ENCODE results near the gene TMEM209. TPM values are rescaled to one million over a fixed set of nuclear protein-coding genes. Genes with fewer than 3 reads are reported as not detected.

The TMEM209 gene
- polyA plus RNA-seq, 1 donor from 2014 or later = 14.6 TPM

GRCh38 chr7:130114776-130115175, 90.4 kb downstream of the TMEM209 start:
- Histone ChIP-seq H3K9ac (ENCODE audit: low read length) (no peak overlapping the region), H3K79me2 (replicated peaks; ENCODE audit: insufficient read depth, low read length) (no peaks in the 10 kb centered on the region), H3K27ac (ENCODE audit: low read length) (no peak overlapping the region), H3K36me3 (ENCODE audit: insufficient read depth, low read length) (peaks cover 5% of the 10 kb centered on the region), H3K4me3 (ENCODE audit: low read length) (no peak overlapping the region), H3K9me3 (ENCODE audit: low read length) (no peaks in the 10 kb centered on the region), H3K9me2 (ENCODE audit: insufficient read depth, low read length) (no peaks in the 10 kb centered on the region), H2AFZ (ENCODE audit: low read depth, low read length) (no peak overlapping the region), H3K27me3 (ENCODE audit: insufficient read depth, low read depth, low read length) (no peaks in the 10 kb centered on the region), H4K20me1 (ENCODE audit: insufficient read depth) (no peaks in the 10 kb centered on the region), H3F3A (ENCODE audit: insufficient read depth, low read length, poor library complexity, severe bottlenecking) (no peaks in the 10 kb centered on the region), H3K4me2 (ENCODE audit: low read length) (no peak overlapping the region)
- TF ChIP-seq REST (IDR thresholded peaks at IDR 0.05; ENCODE audit: borderline replicate concordance) = no peak
- no peak for TF ChIP-seq MXI1 (conservative IDR thresholded peaks at IDR 0.05; ENCODE audit: poor library complexity, severe bottlenecking)
- TF ChIP-seq RAD21 (conservative IDR thresholded peaks at IDR 0.05) = no peak
- TF ChIP-seq POLR2AphosphoS5 (IDR thresholded peaks at IDR 0.05) = no peak
- TF ChIP-seq SMC3 (conservative IDR thresholded peaks at IDR 0.05; ENCODE audit: poor library complexity) = no peak
- TF ChIP-seq EP300 (conservative IDR thresholded peaks at IDR 0.05; ENCODE audit: poor library complexity, severe bottlenecking) = no peak
- no peak for TF ChIP-seq EZH2 (IDR thresholded peaks at IDR 0.05; ENCODE audit: borderline replicate concordance, insufficient read depth, low read length, poor library complexity, severe bottlenecking)
- TF ChIP-seq TAF1 (IDR thresholded peaks at IDR 0.05; ENCODE audit: low read depth) = no peak
- no peak for TF ChIP-seq CTCF (IDR thresholded peaks at IDR 0.05; ENCODE audit: poor library complexity, severe bottlenecking)

Other genes with a start within 250 kb of the TMEM209 start
- gene ZC3HC1, start 154.0 kb downstream of the TMEM209 start, polyA plus RNA-seq = 26.6 and 27.5 TPM in 2 replicates
- 59.1 and 67.0 TPM in 2 replicates for gene KLHDC10, start 134.9 kb downstream of the TMEM209 start, polyA plus RNA-seq
- gene SSMEM1, start 2.5 kb upstream of the TMEM209 start, polyA plus RNA-seq = not detected in 2 replicates
- gene CPA2, start 61.5 kb upstream of the TMEM209 start, polyA plus RNA-seq = 0.41 TPM in 1 of 2 replicates, not detected in the other
- 8.9 and 9.2 TPM in 2 replicates for gene CPA4, start 87.8 kb upstream of the TMEM209 start, polyA plus RNA-seq
- not detected in 2 replicates for gene CPA5, start 139.4 kb upstream of the TMEM209 start, polyA plus RNA-seq
- gene CPA1, start 175.1 kb upstream of the TMEM209 start, polyA plus RNA-seq = not detected in 2 replicates
- gene CEP41, start 235.6 kb upstream of the TMEM209 start, polyA plus RNA-seq = 47.0 and 47.5 TPM in 2 replicates